Fibroblast of upper back skin (primary cell): Measurements from ENCODE around the gene NINJ2.
"Not testable (repeated sequence)": the region's sequence is repeated elsewhere in the genome, so short reads cannot be mapped to it uniquely, and the experiment has no call there.

Experiments used
- DNase-seq: peaks from one replicate; pipeline ENCODE4 v3.0.0-alpha.2; 2013

The NINJ2 gene, protein sequence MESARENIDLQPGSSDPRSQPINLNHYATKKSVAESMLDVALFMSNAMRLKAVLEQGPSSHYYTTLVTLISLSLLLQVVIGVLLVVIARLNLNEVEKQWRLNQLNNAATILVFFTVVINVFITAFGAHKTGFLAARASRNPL

DNA sequence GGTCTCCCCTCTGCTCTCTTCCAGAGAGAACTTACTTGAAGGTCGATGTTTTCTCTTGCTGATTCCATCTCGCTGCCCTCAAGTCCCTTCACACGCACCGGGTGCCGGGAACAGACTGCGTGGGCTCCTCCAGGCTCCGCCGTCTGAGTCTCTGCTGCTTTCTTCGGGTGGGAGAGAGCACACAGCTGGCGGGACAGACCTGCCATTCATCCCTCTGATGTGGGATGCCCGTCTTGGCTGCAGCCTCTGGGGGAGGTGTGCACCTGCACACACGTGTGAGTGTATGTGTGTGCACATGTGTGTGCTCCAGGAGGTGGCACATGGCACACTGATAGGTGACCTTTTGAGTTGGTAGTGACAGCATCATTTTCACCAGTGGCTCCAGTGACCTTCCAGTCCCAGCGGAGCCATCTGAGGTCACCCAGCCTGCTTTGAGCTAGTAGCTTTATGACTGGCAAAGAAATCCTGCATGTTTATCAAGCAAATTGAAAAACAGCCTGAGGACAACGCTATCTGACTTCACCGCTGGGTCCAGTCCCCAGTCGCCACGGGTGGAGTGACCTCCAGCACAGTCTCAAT, at the start of gene NINJ2:
TSS of gene NINJ2 (minus strand) at position 153 of the 579 bp plus-strand sequence. CDS start at position 68, 85 bp downstream.
- DNase-seq: no peak

DNA sequence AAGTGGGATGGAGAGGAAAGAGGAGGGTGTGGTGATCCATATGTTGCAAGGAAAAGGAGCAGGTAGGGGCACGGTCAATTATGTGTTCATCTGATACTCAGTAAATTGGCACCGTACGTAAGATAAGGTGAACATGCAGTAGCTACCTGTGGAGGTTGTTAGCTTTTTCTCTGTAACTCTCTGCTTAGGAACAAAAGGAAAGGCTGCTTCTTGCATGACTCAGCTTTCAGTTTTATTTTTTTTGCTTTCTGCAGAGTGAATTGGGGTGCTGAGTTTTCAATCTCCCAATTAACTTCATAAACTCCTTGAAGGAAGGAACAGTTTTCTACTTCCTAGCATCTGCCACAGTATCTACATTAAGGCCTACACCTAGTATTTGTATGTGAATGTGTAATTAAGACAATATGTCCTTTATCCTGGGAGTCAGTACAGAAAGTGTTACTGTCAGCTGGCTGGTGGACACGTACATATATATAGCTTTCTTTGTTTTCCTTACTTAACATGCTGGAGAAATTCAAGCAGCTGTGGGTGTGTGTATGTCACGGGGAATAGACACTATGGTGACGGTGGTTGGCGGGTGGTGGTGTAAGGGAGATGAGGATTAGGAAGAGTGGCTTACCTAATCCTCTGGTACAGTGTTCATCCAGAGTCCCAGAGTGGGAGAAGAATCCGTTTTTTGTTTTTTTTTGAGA, 49.1 kb upstream of the NINJ2 start:
- DNase-seq: no peak

DNA sequence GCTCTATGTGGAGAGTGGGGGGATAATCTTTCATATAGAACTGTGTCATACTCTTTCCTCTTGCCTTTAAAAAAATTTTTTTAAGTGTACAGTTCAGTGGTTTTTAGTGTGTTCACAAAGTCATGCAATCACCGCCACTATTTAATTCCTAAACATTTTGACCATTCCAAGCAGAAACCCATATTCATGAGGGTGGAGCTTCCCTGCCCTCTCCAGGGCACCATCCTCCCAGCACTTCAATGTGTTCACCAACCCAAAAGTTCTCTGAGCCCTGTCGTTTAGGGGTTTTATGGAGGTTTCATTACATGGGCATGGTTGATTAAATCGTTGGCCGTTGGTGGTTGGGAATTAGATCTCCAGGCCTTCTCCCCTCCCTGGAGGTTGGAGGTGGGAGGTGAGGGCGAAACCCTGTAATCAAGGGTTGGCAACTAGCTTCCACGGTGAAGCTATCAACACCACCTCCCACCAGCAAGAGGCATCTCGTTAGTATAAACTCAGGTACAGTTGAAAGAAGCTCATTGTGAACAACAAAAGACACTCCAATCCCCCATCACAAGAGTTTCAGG, 46.3 kb upstream of the NINJ2 start:
- DNase-seq: no peak

DNA sequence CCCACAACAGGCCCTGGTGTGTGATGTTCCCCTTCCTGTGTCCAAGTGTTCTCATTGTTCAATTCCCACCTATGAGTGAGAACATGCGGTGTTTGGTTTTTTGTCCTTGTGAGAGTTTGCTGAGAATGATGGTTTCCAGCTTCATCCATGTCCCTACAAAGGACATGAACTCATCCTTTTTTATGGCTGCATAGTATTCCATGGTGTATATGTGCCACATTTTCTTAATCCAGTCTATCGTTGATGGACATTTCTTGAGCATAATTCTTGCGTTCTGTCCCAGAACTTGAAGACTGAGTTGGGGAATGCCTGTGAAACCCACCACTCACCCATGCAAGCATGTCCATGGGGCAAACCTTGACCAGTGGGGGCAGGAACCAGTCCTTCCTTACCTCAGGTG, 44.8 kb upstream of the NINJ2 start:
- not testable (repeated sequence) for DNase-seq

DNA sequence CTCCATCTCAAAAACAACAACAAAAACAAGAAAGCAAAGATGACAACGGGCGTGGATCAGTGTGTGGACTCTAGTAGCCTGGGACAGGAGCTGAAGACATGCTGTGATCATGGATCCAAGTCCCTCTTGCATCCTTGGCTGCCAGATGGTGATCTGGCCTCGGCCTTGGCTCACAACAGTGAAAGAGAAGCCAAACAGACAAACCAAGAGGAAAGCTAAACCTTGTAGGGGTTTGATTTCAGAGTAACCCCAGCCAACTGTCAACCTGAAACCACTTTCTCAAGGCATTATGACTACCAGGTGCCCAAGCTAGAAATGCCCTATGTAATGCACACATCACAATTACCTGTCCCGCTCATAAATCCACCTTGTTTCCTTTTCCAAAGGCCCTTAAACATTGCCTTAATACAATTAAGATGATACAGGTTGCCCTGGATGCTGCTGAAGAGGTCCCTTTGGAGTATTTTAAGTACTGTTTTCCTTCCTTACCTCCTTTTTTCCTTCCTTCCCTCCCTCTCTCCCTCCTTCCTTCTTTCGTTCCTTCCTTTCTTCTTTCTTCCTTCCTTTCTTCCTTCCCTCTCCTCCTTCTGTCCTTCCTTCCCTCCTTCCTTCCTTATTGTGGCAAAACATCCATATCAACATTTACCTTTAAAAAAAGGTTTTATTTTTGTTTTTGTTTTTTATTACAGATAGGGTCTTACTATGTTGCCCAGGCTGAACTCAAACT, 41.4 kb upstream of the NINJ2 start:
- no peak for DNase-seq

DNA sequence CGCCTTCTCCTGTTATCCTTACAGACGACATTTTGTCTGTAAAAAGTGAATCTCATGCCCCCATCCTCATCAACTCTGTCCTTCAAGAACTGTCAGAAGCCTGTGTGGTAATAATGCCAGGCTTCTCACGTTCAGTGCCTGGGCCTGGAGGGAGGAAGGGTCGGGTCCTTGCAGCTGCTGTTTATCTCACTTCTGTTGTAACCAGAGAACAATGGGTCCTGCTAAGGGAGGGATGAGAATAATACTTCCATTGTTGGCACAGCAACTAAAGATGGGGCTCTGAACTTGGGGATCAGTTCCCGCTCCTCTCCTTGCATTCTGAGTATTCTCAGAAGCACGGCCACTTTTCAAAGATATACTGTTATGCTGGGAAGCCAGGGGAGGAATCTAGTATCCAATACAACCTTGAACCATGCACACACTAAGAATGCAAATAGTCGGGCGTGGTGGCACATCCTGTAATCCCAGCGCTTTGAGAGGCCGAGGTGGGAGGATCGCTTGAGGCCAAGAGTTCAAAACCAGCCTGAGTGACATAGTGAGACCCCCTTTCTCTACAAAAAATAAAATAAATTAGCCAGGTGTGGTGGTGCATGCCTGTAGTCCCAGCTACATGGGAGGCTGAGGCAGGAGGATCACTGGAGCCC, 38.8 kb upstream of the NINJ2 start:
- no peak for DNase-seq

DNA sequence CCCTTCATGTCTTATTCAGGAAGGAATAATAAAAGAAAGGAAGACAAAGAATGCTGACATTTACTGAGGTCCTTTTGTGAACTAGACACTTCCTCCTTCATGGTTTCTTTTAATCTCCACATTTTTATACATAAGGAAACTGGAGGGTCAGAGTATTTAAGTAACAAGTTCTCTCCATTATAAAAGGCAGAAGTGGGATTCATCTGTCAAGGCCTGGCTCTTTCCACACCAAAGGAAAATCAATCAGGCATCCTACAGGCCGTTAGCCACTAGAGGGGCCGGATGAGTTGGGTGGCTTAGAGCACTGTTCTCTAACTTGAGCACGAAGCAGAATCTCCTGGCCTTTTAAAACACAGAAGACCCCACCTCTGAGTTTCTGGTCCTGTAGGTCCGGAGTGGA, 36.8 kb upstream of the NINJ2 start:
- no peak for DNase-seq

DNA sequence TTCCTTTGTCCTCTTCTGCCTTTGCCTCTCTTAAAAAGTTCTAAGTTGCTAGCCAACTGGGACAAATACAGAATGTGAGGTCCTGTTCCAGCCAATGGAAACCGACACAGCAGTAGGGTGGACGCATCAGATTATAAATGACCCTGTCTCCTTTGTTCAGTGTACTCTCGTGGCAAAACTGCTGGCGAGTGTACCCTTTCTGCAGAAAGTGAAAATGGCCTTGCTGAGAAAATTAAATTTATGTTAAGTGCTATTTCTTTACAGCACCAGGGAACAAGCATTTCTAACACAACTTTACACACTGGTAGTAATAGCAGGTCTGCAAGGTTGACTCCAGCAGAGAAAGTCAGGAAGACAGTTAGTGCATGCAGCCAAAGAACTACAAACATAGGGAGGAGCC, 35.0 kb upstream of the NINJ2 start:
- DNase-seq: not testable (repeated sequence)

DNA sequence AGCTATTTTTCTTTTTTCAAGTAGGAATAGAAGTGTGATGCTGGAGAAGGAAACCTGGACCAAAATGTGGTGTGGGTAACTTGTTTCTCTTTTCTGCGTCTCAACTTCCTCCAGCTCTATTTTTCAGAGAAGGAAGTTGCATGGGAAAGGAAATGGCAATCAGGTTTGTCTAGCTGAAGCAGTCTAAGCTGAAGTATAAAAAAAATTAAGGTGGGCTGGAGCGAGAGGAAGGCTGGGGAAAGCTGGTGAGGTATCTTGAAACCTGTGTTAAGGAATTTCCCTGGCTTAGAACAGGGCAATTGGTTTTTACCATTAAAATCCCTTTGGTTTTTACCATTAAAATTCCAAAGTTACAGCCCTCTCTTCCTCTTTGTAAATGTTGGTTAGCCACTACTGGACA, 34.2 kb upstream of the NINJ2 start:
- no peak for DNase-seq

DNA sequence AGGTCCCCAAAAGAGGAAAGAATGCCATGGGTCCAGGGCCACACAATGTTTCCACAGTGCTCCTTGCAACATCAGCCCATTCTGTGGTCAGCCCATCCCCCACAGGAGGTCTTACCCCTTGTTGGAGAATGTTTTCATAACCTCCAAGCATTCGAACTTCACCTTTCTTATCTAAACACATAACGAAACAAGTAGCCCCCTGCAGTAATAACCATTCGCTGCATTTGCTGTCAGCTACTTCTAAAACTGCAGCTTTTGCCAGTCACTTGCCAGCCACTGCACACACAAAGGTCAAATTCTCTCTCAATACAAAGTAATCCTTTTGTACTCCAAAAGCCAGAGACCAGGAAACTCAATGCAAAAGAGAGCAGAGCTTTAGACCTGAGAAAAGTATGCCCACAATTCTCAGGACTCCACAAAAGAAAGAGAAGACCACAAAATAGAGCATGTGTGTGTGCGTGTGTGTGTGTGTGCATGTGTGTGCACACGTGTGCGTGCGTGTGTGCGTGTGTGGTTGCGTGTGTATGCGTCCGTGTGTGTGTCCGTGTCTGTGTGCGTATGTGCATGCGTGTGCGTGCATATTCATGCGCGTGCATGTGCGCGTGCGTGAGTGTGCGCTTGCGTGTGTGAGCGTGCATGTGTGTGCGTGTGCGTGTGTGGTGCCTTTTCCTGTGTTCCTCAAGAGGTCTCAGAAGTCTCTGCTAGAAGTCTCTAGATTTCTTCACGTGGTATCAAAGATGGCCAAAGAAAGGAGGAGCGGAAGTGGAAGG, 31.7 kb upstream of the NINJ2 start:
- no peak for DNase-seq

DNA sequence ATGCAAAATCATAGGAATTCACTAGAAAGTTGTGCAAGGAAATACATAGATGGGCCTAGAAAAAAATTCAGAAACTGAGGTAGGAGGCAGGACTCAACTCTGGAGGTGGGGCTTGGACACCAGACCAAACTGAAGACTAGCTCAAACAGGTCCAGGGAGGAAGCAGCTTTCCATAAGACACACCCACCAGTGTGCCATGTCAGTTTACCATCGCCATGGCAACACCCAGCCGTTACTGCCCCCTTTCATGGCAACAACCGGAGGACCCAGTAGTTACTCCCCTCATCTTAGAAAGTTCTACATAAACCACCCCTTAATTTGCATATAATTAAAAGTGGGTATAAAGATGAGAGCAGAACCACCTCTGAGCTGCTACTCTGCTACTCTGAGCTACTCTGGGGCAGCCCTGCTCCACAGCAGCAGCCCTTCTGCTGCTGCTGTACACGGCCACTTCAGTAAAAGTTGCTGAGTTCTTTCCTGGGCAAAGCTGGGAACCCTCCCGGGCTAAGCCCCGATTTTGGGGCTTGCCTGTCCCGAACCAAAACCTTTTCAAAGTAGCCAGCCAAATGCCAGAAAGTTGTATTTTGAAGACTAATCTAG, 30.8 kb upstream of the NINJ2 start:
- DNase-seq: no peak

DNA sequence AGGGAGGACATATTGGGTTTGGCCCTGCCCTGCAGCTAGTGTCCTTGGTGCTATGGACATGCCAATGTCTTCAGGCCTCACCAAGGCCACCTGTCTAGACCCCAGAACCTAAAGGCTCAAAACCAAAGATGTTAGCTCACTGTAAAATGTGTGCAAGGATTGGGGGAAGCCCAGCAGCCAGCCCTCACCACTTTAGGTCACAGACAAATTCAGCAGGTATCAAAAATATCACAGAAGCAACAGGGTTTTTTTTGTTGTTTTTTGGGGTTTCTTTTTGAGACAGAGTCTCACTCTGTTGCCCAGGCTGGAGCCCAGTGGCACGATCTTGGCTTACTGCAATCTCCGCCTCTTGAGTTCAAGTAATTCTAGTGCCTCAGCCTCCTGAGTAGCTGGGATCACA, 29.0 kb upstream of the NINJ2 start:
- no peak for DNase-seq

DNA sequence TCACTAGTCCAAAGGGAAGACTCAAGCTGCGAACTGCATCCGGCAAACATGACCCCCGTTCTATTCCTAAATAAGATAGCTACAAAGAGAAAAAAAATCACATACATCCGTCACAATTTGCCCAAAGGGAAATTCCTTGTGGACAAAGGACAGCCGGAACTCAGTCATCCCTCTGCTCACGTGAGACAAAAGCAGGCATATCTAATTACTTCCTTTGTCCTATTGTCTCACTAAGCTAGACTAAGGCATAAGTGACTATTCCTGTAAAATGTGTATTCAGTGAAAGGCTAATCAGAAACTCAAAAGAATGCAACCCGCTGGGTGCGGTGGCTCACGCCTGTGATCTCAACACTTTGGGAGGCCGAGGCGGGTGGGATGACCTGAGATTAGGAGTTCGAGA, 27.2 kb upstream of the NINJ2 start:
- no peak for DNase-seq

DNA sequence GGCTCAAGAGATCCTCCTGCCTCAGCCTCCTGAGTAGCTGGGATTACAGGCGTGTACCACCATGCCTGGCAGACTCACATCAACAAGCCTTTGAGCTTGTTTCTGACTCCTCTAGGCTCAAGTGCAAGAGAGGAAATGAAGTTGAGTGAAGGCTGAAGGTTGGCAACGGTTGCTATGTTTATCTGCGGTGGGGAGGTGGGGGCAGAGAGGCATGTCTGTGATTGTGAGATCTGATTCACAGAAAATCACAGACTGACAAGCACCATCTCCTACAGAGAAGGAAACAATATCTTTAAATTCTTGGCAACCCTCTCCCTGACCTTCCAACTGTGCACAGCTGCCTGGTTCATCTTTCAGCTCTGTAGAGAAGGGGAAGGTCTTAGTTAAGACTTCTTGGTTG, 22.1 kb upstream of the NINJ2 start:
- DNase-seq: peak; percentile 13

DNA sequence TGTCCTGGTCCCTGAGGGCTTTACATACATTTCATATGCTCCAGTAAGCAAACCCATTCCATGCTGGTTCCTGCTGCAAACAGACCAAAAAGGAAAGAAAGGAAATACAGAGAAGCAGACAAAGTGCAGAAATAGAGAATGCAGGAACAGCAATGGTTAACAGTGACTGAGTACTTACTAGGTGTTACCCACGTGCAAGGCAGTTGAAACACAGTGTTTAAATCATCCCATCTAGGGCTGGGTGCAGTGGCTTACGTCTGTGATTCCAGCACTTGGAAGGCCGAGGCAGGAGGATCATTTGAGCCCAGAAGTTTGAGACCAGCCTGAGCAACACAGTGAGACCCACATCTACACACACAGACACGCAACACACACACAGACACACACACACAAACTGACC, 21.2 kb upstream of the NINJ2 start:
- DNase-seq: no peak

DNA sequence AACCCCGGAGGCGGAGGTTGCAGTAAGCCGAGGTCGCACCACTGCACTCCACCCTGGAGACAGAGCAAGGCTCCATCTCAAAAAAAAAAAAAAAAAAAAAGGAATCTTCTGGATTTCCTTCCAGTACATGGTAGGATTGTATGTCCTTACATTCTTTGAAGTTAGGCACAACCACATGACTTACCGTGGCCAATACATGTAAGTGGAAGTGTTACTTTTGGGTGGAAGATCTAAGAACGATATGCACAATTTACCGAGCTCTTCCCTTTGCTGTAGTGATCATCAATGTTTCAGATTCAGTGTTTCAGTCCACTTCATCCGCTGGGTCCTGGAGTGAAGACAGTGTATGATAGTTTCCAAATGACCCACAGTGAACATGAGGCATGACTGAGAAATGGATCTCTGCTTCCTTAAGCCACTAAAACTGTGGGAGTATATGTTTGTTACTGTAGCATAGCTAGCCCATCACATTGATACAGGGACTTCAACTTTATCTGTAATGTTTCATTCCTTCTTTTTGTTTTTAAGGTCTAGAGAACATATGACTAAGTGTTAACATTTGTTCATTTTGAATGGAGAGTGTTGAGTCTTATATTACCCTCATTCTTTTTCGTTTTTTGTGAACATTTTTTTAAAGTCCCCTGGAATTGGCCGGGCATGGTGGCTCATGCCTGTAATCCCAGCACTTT, 18.5 kb upstream of the NINJ2 start:
- no peak for DNase-seq

DNA sequence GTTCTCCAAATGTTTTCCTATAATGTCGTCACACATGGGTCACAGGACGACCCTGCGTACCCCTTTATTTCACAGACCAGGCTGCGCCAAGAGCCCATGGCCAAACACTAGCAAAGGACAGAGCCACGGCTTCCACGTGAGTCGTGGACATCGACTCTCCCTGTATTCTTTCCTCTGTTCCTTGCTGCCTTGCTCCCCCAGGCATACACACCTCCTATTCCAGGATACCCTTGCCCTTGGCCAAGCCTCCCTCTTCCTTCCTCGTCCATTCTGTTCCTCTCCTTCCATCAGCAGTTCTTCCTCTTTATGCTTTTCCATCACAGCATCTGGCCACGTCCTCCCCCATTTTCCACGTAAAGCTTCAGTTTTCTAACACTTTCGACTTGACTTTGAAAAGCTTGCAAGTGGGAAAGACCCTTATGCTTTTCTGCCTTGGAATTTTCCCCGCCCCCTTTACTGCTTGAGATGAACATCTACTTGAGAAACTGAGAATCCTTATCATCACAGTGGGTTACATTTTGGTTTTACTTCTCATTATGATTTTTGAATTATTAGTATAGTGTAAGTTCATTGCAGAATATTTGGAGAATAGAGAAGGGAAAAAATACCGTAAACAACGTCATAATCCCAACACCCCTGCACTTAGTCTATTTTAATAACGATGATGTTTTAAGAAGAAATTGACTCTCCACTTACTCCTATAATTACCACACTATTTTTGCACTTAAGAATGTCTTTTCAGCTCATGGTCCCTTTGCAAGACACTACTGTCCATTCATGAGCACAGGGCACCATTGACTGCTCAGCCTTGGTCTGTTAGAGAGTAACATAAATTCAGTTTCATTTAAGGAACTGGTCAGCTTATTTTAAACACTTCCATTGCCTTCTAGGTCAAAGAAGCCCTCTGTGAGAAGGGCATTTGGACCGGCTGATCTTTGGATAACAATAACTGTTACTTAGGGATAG, 15.8 kb upstream of the NINJ2 start:
- DNase-seq: no peak

DNA sequence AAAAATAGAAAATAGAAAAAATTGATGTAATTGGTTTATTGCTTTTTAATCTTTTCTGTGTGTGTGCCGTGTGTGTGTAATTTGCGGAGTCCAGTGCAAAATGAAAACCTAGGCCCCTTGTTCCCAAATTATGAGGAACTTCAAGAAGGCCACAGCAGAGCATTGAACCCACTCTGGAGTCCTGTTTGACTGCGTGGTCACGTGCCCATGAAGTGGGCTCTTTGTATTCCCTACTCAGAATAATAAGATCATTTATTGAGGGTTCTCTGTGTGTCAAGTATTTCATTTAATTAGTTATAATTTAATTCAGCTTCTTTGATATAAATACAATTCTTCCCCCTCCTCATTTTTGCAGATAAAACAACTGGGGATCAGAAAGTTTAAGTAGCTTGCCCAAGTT, 12.3 kb upstream of the NINJ2 start:
- DNase-seq: no peak

DNA sequence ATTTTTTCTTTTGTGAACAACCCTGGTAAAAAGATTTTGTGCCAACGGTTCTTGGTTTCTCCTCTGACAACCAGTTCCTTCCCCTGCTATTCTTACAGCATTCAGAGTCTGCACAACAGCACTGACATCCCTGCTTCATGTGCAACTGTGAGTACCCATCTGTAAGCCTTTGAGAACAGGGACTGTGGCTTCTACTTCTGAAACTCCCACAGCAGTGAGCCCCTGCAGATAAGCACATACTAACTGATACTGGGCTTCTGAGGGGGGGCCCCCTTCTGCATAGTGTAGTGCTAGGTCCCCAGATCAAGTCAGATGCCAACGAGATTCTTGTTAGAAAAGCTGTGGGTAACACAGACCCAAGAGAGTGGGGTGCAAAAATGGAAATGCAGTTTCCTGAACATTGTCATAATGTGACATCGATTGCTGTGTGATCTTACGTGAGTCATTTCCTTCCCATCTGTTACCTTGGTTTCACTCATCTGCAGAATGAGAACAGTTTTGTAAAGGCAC, 11.1 kb upstream of the NINJ2 start:
- DNase-seq: no peak

DNA sequence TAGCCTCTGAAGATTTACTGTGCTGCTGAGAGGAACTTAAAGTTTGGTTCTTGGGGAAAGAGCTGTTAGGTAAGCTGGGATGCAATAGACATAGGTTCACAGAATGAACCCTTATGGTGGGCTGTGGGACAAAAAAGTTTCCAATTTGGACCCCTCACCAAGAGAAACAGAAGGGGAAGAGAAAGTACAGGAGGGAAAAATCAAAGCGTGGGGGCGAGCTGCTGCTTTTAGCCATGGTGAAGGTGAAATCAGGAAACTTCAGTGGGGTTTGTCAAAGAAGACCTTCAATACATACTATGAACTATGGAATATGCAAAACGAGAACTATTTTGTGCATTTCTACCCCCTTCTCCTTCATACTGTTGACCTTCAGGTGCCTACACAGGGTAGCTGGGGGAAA, 10.6 kb upstream of the NINJ2 start:
- DNase-seq: no peak
